T-helper 1 cell treated with Interleukin-12 subunit alpha and Interleukin-12 subunit beta and Interleukin-4 antibody, amounts not matched to agents 30 ng/mL and 1 ng/mL, for 36 hours (primary cell): ENCODE data around the gene EXPH5. TPM values are rescaled to one million over a fixed set of nuclear protein-coding genes. Genes with fewer than 3 reads are reported as not detected.

Experiments
- intact Hi-C: fragments of 100-400 bp; cut with micrococcal nuclease; formaldehyde crosslinking; loops from one replicate; pipeline ENCODE4 v1.15.1; 2024
- total RNA-seq: library from RNA; stranded (reverse); gene quantifications from 2 replicates; pipeline ENCODE4 v1.2.3, GENCODE V29; 2022

The EXPH5 gene
- total RNA-seq, 1 donor from 2014 or later: 0.88 TPM

- intact Hi-C loops: no loop called here
Observed at GRCh38 chr11:108474664-108475463, 118.7 kb downstream of the EXPH5 start.

DNA sequence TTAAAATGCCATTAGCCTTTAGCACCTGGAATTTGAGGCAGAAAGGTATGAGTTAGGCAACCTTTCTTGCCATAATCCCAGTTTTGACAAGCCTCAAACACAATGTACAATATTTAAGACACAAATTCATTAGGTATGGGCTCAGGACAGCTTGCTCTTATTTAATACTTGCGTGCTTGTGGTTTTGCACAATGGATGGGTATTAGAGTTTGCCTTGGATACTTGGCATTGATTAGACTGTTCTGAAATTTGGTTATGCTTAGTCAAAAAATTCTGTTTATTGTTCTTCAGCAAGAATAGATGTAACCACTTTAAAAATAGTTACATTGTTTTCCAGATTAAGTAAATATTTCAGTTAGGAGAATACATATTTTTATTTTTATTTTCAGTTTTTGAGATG is 120.9 kb downstream of the EXPH5 start:
- intact Hi-C loops: no loop called here

- intact Hi-C loops: loop anchor here (5.0 to 10.0 kb wide), 5 partner anchors 126 to 1011 kb away; partner anchors contain the start of gene CWF19L2
Observed at GRCh38 chr11:108468478-108468864, 125.1 kb downstream of the EXPH5 start.

GRCh38 chr11:108467091-108467823 is 126.3 kb downstream of the EXPH5 start, which contains the start of gene C11orf65:
C11orf65 (minus strand) TSS chr11:108467529; CDS start chr11:108461559, 5,970 bp downstream.
- intact Hi-C loops: loop anchor here (1.0 to 10.0 kb wide), 17 partner anchors 30 to 1010 kb away; partner anchors contain the start of genes ACAT1, ALKBH8, CWF19L2 and EXPH5

DNA sequence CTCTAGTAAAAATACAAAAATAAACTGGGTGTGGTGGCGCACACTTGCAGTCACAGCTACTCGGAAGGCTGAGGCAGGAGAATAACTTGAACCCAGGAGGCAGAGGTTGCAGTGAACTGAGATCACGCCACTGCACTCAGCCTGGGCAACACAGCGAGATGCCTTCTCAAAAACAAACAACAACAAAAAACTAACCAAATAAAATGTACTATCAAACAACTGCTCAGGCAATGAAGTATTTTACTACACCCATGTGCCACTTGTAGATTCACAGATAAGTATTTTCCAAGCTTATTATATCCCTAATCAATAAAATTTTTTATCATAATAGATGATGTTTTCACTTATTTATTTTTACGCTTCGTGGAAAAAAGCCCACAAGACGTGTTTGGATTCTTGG is 127.2 kb downstream of the EXPH5 start:
- intact Hi-C loops: loop anchor here (2.0 to 10.0 kb wide), 6 partner anchors 124 to 1009 kb away; partner anchors contain the start of genes CWF19L2 and SLC35F2

Other genes starting within 250 kb of the EXPH5 start
- 0.29 and 0.44 TPM in 2 replicates for gene C11orf65, start 126.2 kb downstream of the EXPH5 start, total RNA-seq
- gene POGLUT3, start 95.4 kb downstream of the EXPH5 start, total RNA-seq: 13.6 and 15.1 TPM in 2 replicates
- 36.6 and 38.3 TPM in 2 replicates for gene DDX10, start 71.3 kb upstream of the EXPH5 start, total RNA-seq